CD4-positive, CD25-positive, alpha-beta regulatory T cell (primary cell): ENCODE data around the gene PCNA. TPM values are rescaled to one million over a fixed set of nuclear protein-coding genes. Genes with fewer than 3 reads are reported as not detected.

Experiments used
- ATAC-seq, 2 donors: fragments of 150-1000 bp; cut with Tn5 transposase; one replicate each; pipeline ENCODE4 v1.10.0; 2021; ENCODE audit warnings: low read depth in 2 of 2, moderate number of reproducible peaks in 2 of 2, moderate library complexity in 1 of 2
- DNase-seq, 3 donors: peaks; one replicate each; pipeline versions ENCODE4 v3.0.0 to v3.0.0-alpha.2; 2012 to 2022; ENCODE audit warnings: mixed read lengths in 1 of 3
- H3K27ac ChIP-seq: one replicate; pipeline ENCODE4 v1.7.0; 2013; ENCODE audit warnings: mild to moderate bottlenecking, low read length; ENCODE audit not compliant: insufficient read depth, poor library complexity, severe bottlenecking
- H3K27me3 ChIP-seq: one replicate; pipeline ENCODE4 v1.7.0; 2013; ENCODE audit warnings: low read length; ENCODE audit not compliant: control insufficient read depth, insufficient read depth
- H3K36me3 ChIP-seq: one replicate; pipeline ENCODE4 v1.7.0; 2013; ENCODE audit warnings: mild to moderate bottlenecking, low read length, moderate library complexity; ENCODE audit not compliant: control insufficient read depth, insufficient read depth
- H3K4me1 ChIP-seq: 2 replicates; pipeline ENCODE4 v1.7.0; 2013; ENCODE audit warnings: mild to moderate bottlenecking, low read length; ENCODE audit not compliant: insufficient read depth, control insufficient read depth, poor library complexity, severe bottlenecking
- H3K4me3 ChIP-seq: one replicate; pipeline ENCODE4 v1.7.0; 2013; ENCODE audit warnings: low read depth, mild to moderate bottlenecking, low read length, moderate library complexity
- H3K9me3 ChIP-seq, 2 experiments: 1 replicate in 1 of 2; 2 replicates in 1 of 2; pipeline ENCODE4 v1.7.0; 2013; ENCODE audit warnings: low read length in 2 of 2, mild to moderate bottlenecking in 1 of 2, moderate library complexity in 1 of 2; ENCODE audit not compliant: control insufficient read depth in 2 of 2
- H3K27ac Mint-ChIP-seq, 3 donors: one replicate each; pipeline ENCODE4 v1.8.0; 2020 to 2022; ENCODE audit warnings: mild to moderate bottlenecking in 3 of 3, mixed read lengths in 3 of 3, moderate library complexity in 2 of 3
- H3K27me3 Mint-ChIP-seq: one replicate; pipeline ENCODE4 v1.8.0; 2022; ENCODE audit warnings: mild to moderate bottlenecking, mixed read lengths
- H3K36me3 Mint-ChIP-seq: one replicate; pipeline ENCODE4 v1.8.0; 2020; ENCODE audit warnings: mixed read lengths
- H3K4me1 Mint-ChIP-seq, 4 donors: one replicate each; pipeline ENCODE4 v1.8.0; 2020 to 2022; ENCODE audit warnings: mixed read lengths in 4 of 4, mild to moderate bottlenecking in 1 of 4
- H3K4me3 Mint-ChIP-seq, 4 donors: one replicate each; pipeline ENCODE4 v1.8.0; 2020 to 2022; ENCODE audit warnings: mild to moderate bottlenecking in 4 of 4, mixed read lengths in 4 of 4, moderate library complexity in 3 of 4
- H3K9me3 Mint-ChIP-seq, 7 donors: one replicate each; pipeline ENCODE4 v1.8.0; 2020 to 2022; ENCODE audit warnings: mixed read lengths in 7 of 7, mild to moderate bottlenecking in 3 of 7, moderate library complexity in 2 of 7
- polyA plus RNA-seq, 4 donors: library from polyadenylated mRNA; unstranded; fragments of 300-500 nt; fragmentation: Illumina TruSeq; gene quantifications; one replicate each; pipeline ENCODE4 v1.2.3, GENCODE V29; 2021
- total RNA-seq: library from RNA; stranded (reverse); gene quantifications from one replicate; pipeline ENCODE4 v1.2.3, GENCODE V29; 2022

The PCNA gene
- total and polyA plus RNA-seq, 5 donors from 2014 or later = 33.0 to 89.9 (median 71.2) TPM

- Histone ChIP-seq H3K4me1 (no peaks in the 10 kb centered on the region), H3K27me3 (no peaks in the 10 kb centered on the region), H3K27ac (no peak overlapping the region), H3K36me3 (no peaks in the 10 kb centered on the region), H3K9me3 (no peaks in the 10 kb centered on the region), H3K4me3 (no peak overlapping the region)
- DNase-seq = no peak
- Mint-ChIP-seq H3K9me3 (peaks cover 0 to 1% (median 0%) of the 10 kb centered on the region in 7 donors), H3K27ac (no peak overlapping the region), H3K4me3 (no peak overlapping the region), H3K36me3 (peaks cover 7% of the 10 kb centered on the region), H3K27me3 (no peaks in the 10 kb centered on the region), H3K4me1 (no peaks in the 10 kb centered on the region)
- no peak for ATAC-seq
These were observed 49.2 kb downstream of the PCNA start for GRCh38 chr20:5070570-5070969.

- Histone ChIP-seq H3K27ac (no peak overlapping the region), H3K36me3 (no peaks in the 10 kb centered on the region), H3K27me3 (no peaks in the 10 kb centered on the region), H3K9me3 (no peaks in the 10 kb centered on the region), H3K4me3 (no peak overlapping the region), H3K4me1 (no peaks in the 10 kb centered on the region)
- Mint-ChIP-seq H3K36me3 (peaks cover 7% of the 10 kb centered on the region), H3K9me3 (peaks cover 0 to 1% (median 0%) of the 10 kb centered on the region in 7 donors), H3K27me3 (no peaks in the 10 kb centered on the region), H3K4me1 (no peaks in the 10 kb centered on the region), H3K27ac (no peak overlapping the region), H3K4me3 (no peak overlapping the region)
- no peak for ATAC-seq
- no peak for DNase-seq
These were observed 49.7 kb downstream of the PCNA start for GRCh38 chr20:5070081-5070480.

GRCh38 chr20:5069141-5069806 lies 50.5 kb downstream of the PCNA start:
- no peak overlapping the region for H3K27ac Mint-ChIP-seq
- ATAC-seq (no peak), DNase-seq (no peak)
- no peaks in the 10 kb centered on the region for H3K4me1 Mint-ChIP-seq
- peaks cover 0 to 1% (median 0%) of the 10 kb centered on the region in 7 donors for H3K9me3 Mint-ChIP-seq
- no peak overlapping the region for H3K4me3 Mint-ChIP-seq
- no peaks in the 10 kb centered on the region for H3K27me3 ChIP-seq
- no peak overlapping the region for H3K27ac ChIP-seq
- H3K4me1 ChIP-seq = no peaks in the 10 kb centered on the region
- H3K36me3 ChIP-seq = no peaks in the 10 kb centered on the region
- H3K27me3 Mint-ChIP-seq = no peaks in the 10 kb centered on the region
- H3K4me3 ChIP-seq = no peak overlapping the region
- H3K36me3 Mint-ChIP-seq = peaks cover 7% of the 10 kb centered on the region
- no peaks in the 10 kb centered on the region for H3K9me3 ChIP-seq

GRCh38 chr20:5067877-5068645 lies 51.7 kb downstream of the PCNA start:
- H3K36me3 ChIP-seq = no peaks in the 10 kb centered on the region
- H3K4me1 Mint-ChIP-seq = no peaks in the 10 kb centered on the region
- peaks cover 7% of the 10 kb centered on the region for H3K36me3 Mint-ChIP-seq
- ATAC-seq = no peak
- H3K4me3 Mint-ChIP-seq = no peak overlapping the region
- DNase-seq = no peak
- H3K27ac Mint-ChIP-seq = no peak overlapping the region
- H3K27me3 ChIP-seq = no peaks in the 10 kb centered on the region
- no peak overlapping the region for H3K27ac ChIP-seq
- H3K9me3 ChIP-seq = no peaks in the 10 kb centered on the region
- H3K4me1 ChIP-seq = no peaks in the 10 kb centered on the region
- no peak overlapping the region for H3K4me3 ChIP-seq
- peaks cover 0 to 1% (median 0%) of the 10 kb centered on the region in 7 donors for H3K9me3 Mint-ChIP-seq
- no peaks in the 10 kb centered on the region for H3K27me3 Mint-ChIP-seq

GRCh38 chr20:5065879-5066383 lies 53.8 kb downstream of the PCNA start:
- no peak for DNase-seq
- H3K27ac Mint-ChIP-seq = no peak overlapping the region
- no peaks in the 10 kb centered on the region for H3K36me3 ChIP-seq
- H3K4me1 Mint-ChIP-seq = no peaks in the 10 kb centered on the region
- peak; percentile 37 for ATAC-seq
- no peak overlapping the region for H3K27ac ChIP-seq
- no peaks in the 10 kb centered on the region for H3K27me3 ChIP-seq
- H3K36me3 Mint-ChIP-seq = peaks cover 4% of the 10 kb centered on the region
- no peaks in the 10 kb centered on the region for H3K9me3 ChIP-seq
- H3K4me3 Mint-ChIP-seq = no peak overlapping the region
- H3K9me3 Mint-ChIP-seq = peaks cover 0 to 1% (median 0%) of the 10 kb centered on the region in 7 donors
- no peaks in the 10 kb centered on the region for H3K4me1 ChIP-seq
- H3K27me3 Mint-ChIP-seq = no peaks in the 10 kb centered on the region
- no peak overlapping the region for H3K4me3 ChIP-seq

- Histone ChIP-seq H3K9me3 (no peaks in the 10 kb centered on the region), H3K4me1 (no peaks in the 10 kb centered on the region), H3K36me3 (no peaks in the 10 kb centered on the region), H3K27ac (no peak overlapping the region), H3K27me3 (no peaks in the 10 kb centered on the region), H3K4me3 (no peak overlapping the region)
- Mint-ChIP-seq H3K27me3 (no peaks in the 10 kb centered on the region), H3K36me3 (peaks cover 3% of the 10 kb centered on the region), H3K4me3 (no peak overlapping the region), H3K27ac (no peak overlapping the region), H3K4me1 (no peaks in the 10 kb centered on the region), H3K9me3 (peaks cover 0 to 1% (median 0%) of the 10 kb centered on the region in 7 donors)
- ATAC-seq (no peak), DNase-seq (no peak)
These were observed 54.4 kb downstream of the PCNA start for GRCh38 chr20:5065166-5065878.
